Right lobe of liver (tissue), 6 donors: ENCODE results near the gene TPGS1. TPM values are rescaled to one million over a fixed set of nuclear protein-coding genes. Genes with fewer than 3 reads are reported as not detected.

Source experiments
- ATAC-seq, 4 donors: fragments of 200-7000 bp; cut with Tn5 transposase; one replicate each; pipeline ENCODE4 v1.9.1; 2020; ENCODE audit warnings: mild to moderate bottlenecking in 4 of 4, moderate library complexity in 4 of 4
- DNase-seq, 3 donors: peaks; one replicate each; pipeline ENCODE4 v3.0.0-alpha.2; 2020
- H3K27ac ChIP-seq, 3 donors: fragments of 200-600 bp; one replicate each; pipeline ENCODE4 v1.8.0; 2022
- H3K27me3 ChIP-seq, 2 donors: fragments of 200-600 bp; one replicate each; pipeline ENCODE4 v1.8.0; 2022
- H3K36me3 ChIP-seq, 4 donors: fragments of 200-600 bp; sonication (generic) in 1 of 4; one replicate each; pipeline versions ENCODE4 v1.5.1 to v1.8.0; 2017 to 2022; ENCODE audit warnings: control low read depth in 1 of 4
- H3K4me1 ChIP-seq, 4 donors: fragments of 200-600 bp; sonication (generic) in 1 of 4; one replicate each; pipeline versions ENCODE4 v1.5.1 to v1.8.0; 2017 to 2022; ENCODE audit warnings: control low read depth in 1 of 4
- H3K4me3 ChIP-seq, 3 donors: fragments of 200-600 bp; one replicate each; pipeline ENCODE4 v1.8.0; 2022
- H3K9me3 ChIP-seq, 4 donors: fragments of 200-600 bp; sonication (generic) in 1 of 4; one replicate each; pipeline versions ENCODE4 v1.5.1 to v1.8.0; 2017 to 2022; ENCODE audit warnings: control low read depth in 1 of 4
- CTCF ChIP-seq, 4 donors: fragments of 200-600 bp in 3 of 4; fragments of 450-650 bp in 1 of 4; IDR thresholded peaks; one replicate each; pipeline versions ENCODE4 v1.5.1 to v1.8.0; 2016 to 2022; ENCODE audit warnings: antibody characterized with exemption in 4 of 4, mild to moderate bottlenecking in 2 of 4
- POLR2A ChIP-seq: fragments of 450-650 bp; IDR thresholded peaks from one replicate; pipeline ENCODE4 v1.6.1; 2017; ENCODE audit warnings: antibody characterized with exemption, mild to moderate bottlenecking
- WGBS: methylation state at CpG from one replicate; pipeline ENCODE4 v1.1.6; 2018; ENCODE audit warnings: low coverage, low lambda C conversion rate; ENCODE audit not compliant: insufficient coverage; ENCODE audit errors: missing lambda C conversion rate; 5-methylcytosine and 5-hydroxymethylcytosine counted together
- intact Hi-C, 2 donors: fragments of 100-400 bp; cut with DNase I; formaldehyde crosslinking; loops; one replicate each; pipeline versions ENCODE4 v1.11.2 to v1.14.1; 2022
- long read RNA-seq: library from polyadenylated mRNA; unstranded; transcript quantifications from one replicate; pipeline ENCODE4 v2.0.0, GENCODE V29; 2019
- total RNA-seq, 6 experiments: library from RNA; depleted of rRNA in 2 of 6; stranded (reverse); fragments of >200 nt in 2 of 6; fragmentation: NEBNext Ultra II Directional in 3 of 6; extraction: Animal tissue kit (Norgen Biotek cat#: 25700) in 3 of 6; gene quantifications; one replicate each; pipeline versions ENCODE4 v1.1.0 to v1.2.4, GENCODE V29; 2016 to 2023
- donor health status: DM: no; HTN: yes; CAD: no.
- donor health status: DM: no; HTN: no; CAD: no.
- donor health status: DM: no; HTN: no; CAD: no.
- donor health status: DM: no; HTN: yes; CAD: no.
- donor health status: DM: no; HTN: yes; CAD: no.

Gene TPGS1
- total RNA-seq = 10 to 100 TPM in 3 of 6 experiments, 1 to 10 TPM in 3; 8.2 to 42.2 (median 10.3) TPM
- long read RNA-seq = 0 reads

- no peaks in the 10 kb centered on the region for H3K9me3 ChIP-seq
- no peaks in the 10 kb centered on the region for H3K36me3 ChIP-seq
- peaks cover 0 to 10% (median 3%) of the 10 kb centered on the region in 4 donors for H3K4me1 ChIP-seq
- DNase-seq (peak; percentile 83 to 94 (median 94)), ATAC-seq (peak; percentile 83 to 92 (median 88))
- H3K27me3 ChIP-seq = no peaks in the 10 kb centered on the region
- WGBS = 0% methylated on average over 15 of the region's 81 CpGs
- peak within 1 kb of the TSS; percentile 87 to 88 (median 88) for H3K27ac ChIP-seq
- intact Hi-C loops = no loop called here
- TF ChIP-seq CTCF (IDR thresholded peaks at IDR 0.05) (peak in 1 of 4 donors; percentile 4), POLR2A (peak; percentile 53)
- H3K4me3 ChIP-seq = peak within 1 kb of the TSS; percentile 96 to 100 (median 100)
Observed at GRCh38 chr19:507286-508203, at the start of gene TPGS1. Gene TPGS1, plus strand, starts transcription at chr19:507497. Its CDS starts 10 bp downstream, at chr19:507507.

GRCh38 chr19:457636-458035 lies 49.7 kb upstream of the TPGS1 start:
- TF ChIP-seq POLR2A = no peak
- no peak for TF ChIP-seq CTCF (IDR thresholded peaks at IDR 0.05)
- H3K27me3 ChIP-seq = no peaks in the 10 kb centered on the region
- DNase-seq (no peak), ATAC-seq (no peak)
- H3K4me1 ChIP-seq = peaks cover 0 to 9% (median 0%) of the 10 kb centered on the region in 4 donors
- intact Hi-C loops = no loop called here
- no peaks in the 10 kb centered on the region for H3K9me3 ChIP-seq
- 96% methylated on average over 27 of the region's 30 CpGs for WGBS
- H3K36me3 ChIP-seq = no peaks in the 10 kb centered on the region
- H3K4me3 ChIP-seq = no peak overlapping the region
- H3K27ac ChIP-seq = no peak overlapping the region

- 98% methylated on average over 69 of the region's 89 CpGs for WGBS
- H3K27ac ChIP-seq = no peak overlapping the region
- no peaks in the 10 kb centered on the region for H3K36me3 ChIP-seq
- intact Hi-C loops = no loop called here
- no peak for TF ChIP-seq CTCF (IDR thresholded peaks at IDR 0.05)
- no peak for TF ChIP-seq POLR2A
- H3K27me3 ChIP-seq = no peaks in the 10 kb centered on the region
- no peaks in the 10 kb centered on the region for H3K9me3 ChIP-seq
- DNase-seq (no peak), ATAC-seq (no peak)
- H3K4me3 ChIP-seq = no peak overlapping the region
- peaks cover 0 to 9% (median 0%) of the 10 kb centered on the region in 4 donors for H3K4me1 ChIP-seq
Observed at GRCh38 chr19:458091-459042, 48.9 kb upstream of the TPGS1 start.

GRCh38 chr19:459724-460511 lies 47.4 kb upstream of the TPGS1 start:
- no peaks in the 10 kb centered on the region for H3K27me3 ChIP-seq
- no peaks in the 10 kb centered on the region for H3K9me3 ChIP-seq
- H3K27ac ChIP-seq = peak overlapping the region; percentile 85 to 89 (median 86)
- peak overlapping the region; percentile 62 to 87 (median 82) for H3K4me3 ChIP-seq
- H3K4me1 ChIP-seq = peaks cover 0 to 9% (median 0%) of the 10 kb centered on the region in 4 donors
- intact Hi-C loops = no loop called here
- DNase-seq (peak; percentile 81 to 82 (median 82)), ATAC-seq (peak; percentile 63 to 72 (median 69))
- WGBS = 12% methylated on average over 11 of the region's 66 CpGs
- TF ChIP-seq CTCF (IDR thresholded peaks at IDR 0.05) (no peak), POLR2A (peak; percentile 40)
- H3K36me3 ChIP-seq = no peaks in the 10 kb centered on the region
